IMR-90 (cell line): ENCODE data around the gene MT1X. TPM values are rescaled to one million over a fixed set of nuclear protein-coding genes. Genes with fewer than 3 reads are reported as not detected.
A peak's percentile ranks its signal among the peaks of the same experiment; 100 is the strongest.

ENCODE experiments used
- ATAC-seq: fragments of 200-7000 bp; cut with Tn5 transposase; 2 replicates; pipeline ENCODE4 v1.9.1; 2020; ENCODE audit warnings: low read depth, mild to moderate bottlenecking, moderate library complexity
- BruUV-seq: library from RNA; stranded (reverse); fragments of 400-500 nt; replicated peaks from 2 replicates; lab custom pipeline; 2021; lab: Mats Ljungman, UMichigan
- CTCF ChIA-PET: fragments of 300-600 bp; formaldehyde crosslinking; extraction: SDS; loops from one replicate; lab custom pipeline; 2021; ENCODE audit warnings: antibody characterized with exemption; lab: Yijun Ruan, JAX
- POLR2A ChIA-PET: fragments of 300-600 bp; sonication (Branson Sonifier 250); formaldehyde crosslinking; loops from one replicate; lab custom pipeline; 2022; ENCODE audit warnings: antibody characterized with exemption; ENCODE audit not compliant: unreplicated experiment; lab: Charles Lee
- DNase-seq: peaks from one replicate; pipeline ENCODE4 v3.0.0; 2013
- H2AFZ ChIP-seq: replicated peaks from 2 replicates; pipeline ENCODE3; 2013; ENCODE audit warnings: low read length, mild to moderate bottlenecking; ENCODE audit not compliant: poor library complexity
- H2AK5ac ChIP-seq: 2 replicates; pipeline ENCODE4 v1.6.1; 2013; ENCODE audit warnings: low read depth, low read length, inconsistent platforms
- H2AK9ac ChIP-seq: replicated peaks from 2 replicates; pipeline ENCODE3; 2013; ENCODE audit warnings: mild to moderate bottlenecking, low read depth, low read length, moderate library complexity; ENCODE audit not compliant: poor library complexity
- H2BK120ac ChIP-seq: 2 replicates; pipeline ENCODE4 v1.6.1; 2013; ENCODE audit warnings: low read depth, low read length, inconsistent platforms
- H2BK15ac ChIP-seq: 3 replicates; pipeline ENCODE4 v1.6.1; 2013; ENCODE audit warnings: low read depth, low read length, inconsistent platforms
- H2BK20ac ChIP-seq: 2 replicates; pipeline ENCODE4 v1.6.1; 2013; ENCODE audit warnings: low read depth, mild to moderate bottlenecking, inconsistent platforms, low read length, moderate library complexity
- H2BK5ac ChIP-seq: 2 replicates; pipeline ENCODE4 v1.6.1; 2013; ENCODE audit warnings: mild to moderate bottlenecking, low read depth, low read length, inconsistent platforms; ENCODE audit not compliant: poor library complexity, severe bottlenecking
- H3K14ac ChIP-seq: replicated peaks from 2 replicates; pipeline ENCODE4 v1.6.1; 2013; ENCODE audit warnings: low read depth, low read length, inconsistent platforms
- H3K18ac ChIP-seq: 2 replicates; pipeline ENCODE4 v1.6.1; 2013; ENCODE audit warnings: low read depth, low read length, control low read depth
- H3K23ac ChIP-seq: 2 replicates; pipeline ENCODE4 v1.6.1; 2013; ENCODE audit warnings: low read depth, low read length, inconsistent platforms
- H3K27ac ChIP-seq: 2 replicates; pipeline ENCODE4 v1.5.1; 2013; ENCODE audit warnings: mild to moderate bottlenecking, control low read depth, low read length; ENCODE audit not compliant: insufficient read depth
- H3K27me3 ChIP-seq: 2 replicates; pipeline ENCODE4 v1.6.1; 2013; ENCODE audit warnings: low read length; ENCODE audit not compliant: control insufficient read depth, insufficient read depth
- H3K36me3 ChIP-seq: 2 replicates; pipeline ENCODE4 v1.6.1; 2013; ENCODE audit warnings: low read length, mixed read lengths; ENCODE audit not compliant: control insufficient read depth, insufficient read depth
- H3K4ac ChIP-seq: 2 replicates; pipeline ENCODE4 v1.6.1; 2013; ENCODE audit warnings: low read depth, low read length, inconsistent platforms
- H3K4me1 ChIP-seq: 2 replicates; pipeline ENCODE4 v1.6.1; 2013; ENCODE audit warnings: low read length, mixed read lengths; ENCODE audit not compliant: control insufficient read depth, insufficient read depth
- H3K4me2 ChIP-seq: 2 replicates; pipeline ENCODE4 v1.6.1; 2013; ENCODE audit warnings: low read depth, mild to moderate bottlenecking, control low read depth, low read length, moderate library complexity
- H3K4me3 ChIP-seq: 2 replicates; pipeline ENCODE4 v1.5.1; 2013; ENCODE audit warnings: low read depth, mild to moderate bottlenecking, control low read depth, low read length, moderate library complexity; ENCODE audit not compliant: insufficient read depth
- H3K56ac ChIP-seq: 2 replicates; pipeline ENCODE4 v1.6.1; 2013; ENCODE audit warnings: low read length, inconsistent platforms; ENCODE audit not compliant: insufficient read depth; ENCODE audit errors: extremely low read depth
- H3K79me1 ChIP-seq, 2 experiments: 2 replicates each; pipeline ENCODE4 v1.6.1; 2013; ENCODE audit warnings: low read length in 2 of 2, inconsistent platforms in 1 of 2, low read depth in 1 of 2
- H3K9ac ChIP-seq: 2 replicates; pipeline ENCODE4 v1.6.1; 2013; ENCODE audit warnings: low read depth, low read length, control low read depth
- H3K9me1 ChIP-seq: 2 replicates; pipeline ENCODE4 v1.6.1; 2013; ENCODE audit warnings: low read length, inconsistent platforms; ENCODE audit not compliant: insufficient read depth
- H3K9me3 ChIP-seq: 2 replicates; pipeline ENCODE4 v1.6.1; 2013; ENCODE audit warnings: low read length; ENCODE audit not compliant: control insufficient read depth, insufficient read depth
- H4K20me1 ChIP-seq: 2 replicates; pipeline ENCODE4 v1.6.1; 2013; ENCODE audit warnings: low read length, inconsistent platforms; ENCODE audit not compliant: insufficient read depth
- H4K5ac ChIP-seq: 2 replicates; pipeline ENCODE4 v1.6.1; 2013; ENCODE audit warnings: mild to moderate bottlenecking, low read depth, low read length, control low read depth
- H4K8ac ChIP-seq, 2 experiments: 2 replicates each; pipeline ENCODE4 v1.6.1; 2013; ENCODE audit warnings: low read depth in 2 of 2, low read length in 2 of 2, control low read depth in 1 of 2, inconsistent platforms in 1 of 2
- H4K91ac ChIP-seq: 2 replicates; pipeline ENCODE4 v1.6.1; 2013; ENCODE audit warnings: low read depth, low read length, inconsistent platforms; ENCODE audit not compliant: insufficient read depth
- FOS ChIP-seq: fragments of 150-350 bp; IDR thresholded peaks from 2 replicates; pipeline ENCODE4 v1.6.1; 2016; ENCODE audit warnings: low read depth, low read length
- MAZ ChIP-seq: IDR thresholded peaks from 2 replicates; pipeline ENCODE4 v1.6.1; 2012; ENCODE audit warnings: low read depth, mild to moderate bottlenecking, low read length, improper control_type of control experiment, moderate library complexity, borderline replicate concordance
- MXI1 ChIP-seq: IDR thresholded peaks from 2 replicates; pipeline ENCODE4 v1.6.1; 2012; ENCODE audit warnings: low read depth, mild to moderate bottlenecking, low read length, moderate library complexity, borderline replicate concordance
- RAD21 ChIP-seq: IDR thresholded peaks from 2 replicates; pipeline ENCODE4 v1.6.1; 2012; ENCODE audit warnings: low read length, improper control_type of control experiment
- RFX5 ChIP-seq: IDR thresholded peaks from 2 replicates; pipeline ENCODE4 v1.8.0; 2012; ENCODE audit warnings: low read depth, mild to moderate bottlenecking, low read length, moderate library complexity
- SMC3 ChIP-seq: fragments of 150-350 bp; IDR thresholded peaks from 2 replicates; pipeline ENCODE4 v1.6.1; 2016; ENCODE audit warnings: low read depth, mild to moderate bottlenecking, antibody characterized with exemption, low read length, moderate library complexity
- WGBS, 2 experiments: methylation state at CpG; one replicate each; pipeline versions ENCODE4 v1.1.5 to v1.1.7; 2013; ENCODE audit warnings: missing lambda C conversion rate in 2 of 2; ENCODE audit not compliant: insufficient read length in 1 of 2; ENCODE audit errors: extremely low coverage in 2 of 2; 5-methylcytosine and 5-hydroxymethylcytosine counted together
- dilution Hi-C: fragments of 300-500 bp; cut with HindIII; formaldehyde crosslinking; loops from one replicate; pipeline ENCODE4 v1.14.3; 2018; ENCODE audit warnings: low sequenced_read_pairs; ENCODE audit not compliant: unreplicated experiment
- in situ Hi-C: fragments of 300-500 bp; cut with MboI; formaldehyde crosslinking; loops from 3 replicates; pipeline ENCODE4 v1.14.3; 2019; ENCODE audit warnings: low sequenced_read_pairs, inconsistent platforms, mixed read lengths
- intact Hi-C: fragments of 100-400 bp; cut with micrococcal nuclease; formaldehyde crosslinking; loops from 2 replicates; pipeline ENCODE4 v1.10.0; 2022
- polyA plus RNA-seq, 3 experiments: library from polyadenylated mRNA; depleted of rRNA; stranded (reverse); fragments of >200 nt; gene quantifications; 2 replicates each; pipeline ENCODE4 v1.2.3, GENCODE V29; 2012; ENCODE audit warnings: low replicate concordance in 1 of 3
- total RNA-seq: library from RNA; depleted of rRNA; stranded (reverse); fragments of >200 nt; gene quantifications from 2 replicates; pipeline ENCODE4 v1.2.3, GENCODE V29; 2012
- TF ChIP-seq, protein P1 (sequence below): fragments of 150-350 bp; IDR thresholded peaks from 2 replicates; pipeline ENCODE4 v1.6.1; 2017; ENCODE audit warnings: mild to moderate bottlenecking, antibody characterized with exemption, low read length, low read depth
- TF ChIP-seq, protein P2 (sequence below): fragments of 150-350 bp; IDR thresholded peaks from 2 replicates; pipeline ENCODE4 v1.6.1; 2016; ENCODE audit warnings: low read depth, mild to moderate bottlenecking, low read length, moderate library complexity, borderline replicate concordance
- TF ChIP-seq, protein P3 (sequence below): conservative IDR thresholded peaks from 2 replicates; pipeline ENCODE4 v1.5.1; 2012; ENCODE audit warnings: mild to moderate bottlenecking, low read depth, low read length, improper control_type of control experiment

MT1X gene
- total and polyA plus RNA-seq, 2 of the 4 experiments (the other 2 are of a cell fraction): 5.6 to 170 TPM

DNA sequence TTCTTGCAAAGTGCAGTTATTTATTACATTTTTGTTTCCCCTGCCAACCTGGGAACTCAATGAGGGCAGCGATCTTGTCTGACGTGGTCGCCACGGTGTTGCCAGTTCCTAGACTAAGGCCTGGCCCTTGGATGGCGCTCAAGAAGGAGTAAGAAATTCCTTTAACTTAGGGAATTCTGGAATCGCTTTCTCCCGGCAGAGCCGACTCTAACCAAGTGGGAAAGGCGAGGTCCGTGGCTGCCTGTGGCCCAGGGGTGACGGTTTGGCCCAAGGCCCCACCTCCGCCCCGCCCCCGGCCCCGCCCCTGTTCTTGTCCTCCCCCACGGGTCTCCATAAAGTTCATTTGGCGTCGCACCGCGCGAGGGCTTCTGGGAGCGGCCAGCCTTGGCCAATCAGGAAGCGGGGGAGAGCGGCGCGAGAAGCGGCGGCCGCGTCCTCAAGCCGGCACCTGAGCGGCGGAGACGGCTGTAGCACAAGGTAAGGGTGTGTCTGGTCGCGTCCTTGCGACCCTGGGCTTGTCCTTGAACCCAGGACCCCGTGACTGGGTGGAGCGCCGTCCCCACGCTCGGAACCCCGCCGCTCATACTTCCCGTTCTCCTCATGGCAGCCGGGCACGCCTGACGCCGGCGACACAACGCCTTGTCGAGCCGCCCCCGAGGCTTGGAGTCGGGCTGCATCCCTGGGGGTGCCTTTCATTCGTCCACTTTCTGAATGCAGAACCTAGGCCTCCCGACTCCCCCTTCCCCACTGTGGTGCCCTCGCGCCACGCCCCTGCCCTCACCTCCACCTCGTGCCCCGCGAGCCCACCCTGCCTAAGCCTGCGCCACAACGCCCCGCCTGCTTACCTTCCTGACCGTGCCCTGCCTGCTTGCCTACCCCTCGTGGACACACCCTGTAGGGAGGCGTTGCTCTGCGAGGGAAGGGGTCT is 47.7 kb downstream of the MT1X start, which contains the start of gene NUP93 (continued):
- TF ChIP-seq, protein P1, sequence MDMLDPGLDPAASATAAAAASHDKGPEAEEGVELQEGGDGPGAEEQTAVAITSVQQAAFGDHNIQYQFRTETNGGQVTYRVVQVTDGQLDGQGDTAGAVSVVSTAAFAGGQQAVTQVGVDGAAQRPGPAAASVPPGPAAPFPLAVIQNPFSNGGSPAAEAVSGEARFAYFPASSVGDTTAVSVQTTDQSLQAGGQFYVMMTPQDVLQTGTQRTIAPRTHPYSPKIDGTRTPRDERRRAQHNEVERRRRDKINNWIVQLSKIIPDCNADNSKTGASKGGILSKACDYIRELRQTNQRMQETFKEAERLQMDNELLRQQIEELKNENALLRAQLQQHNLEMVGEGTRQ: no peak; the same call in 1 of the 2 replicates
- peak; percentile 87; the same call in 1 of the 2 replicates for TF ChIP-seq MXI1
- TF ChIP-seq MAZ: peak; percentile 80; the same call in 1 of the 2 replicates

DNA sequence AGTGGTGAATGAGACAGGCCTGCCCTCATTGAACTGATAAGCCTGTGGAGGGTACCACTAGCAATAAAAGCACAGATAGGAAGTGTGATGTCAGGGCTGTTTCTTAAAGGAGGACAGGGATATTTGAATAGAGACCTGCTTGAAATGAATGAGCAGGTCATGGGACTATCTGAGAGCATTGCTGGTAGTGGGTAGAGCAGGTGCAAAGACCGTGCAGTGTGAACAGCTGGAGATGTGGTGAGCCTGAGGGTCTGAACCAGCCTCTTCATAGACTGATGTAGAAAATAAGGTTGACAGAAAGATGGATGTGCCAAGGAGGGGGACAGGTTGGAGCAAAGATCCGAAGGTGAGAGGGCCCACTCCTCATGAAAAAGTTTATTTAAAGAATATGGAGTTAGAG is 50.1 kb downstream of the MT1X start:
- no peaks in the 10 kb centered on the region for H3K27me3 ChIP-seq
- H3K23ac ChIP-seq: no peak overlapping the region
- H2BK5ac ChIP-seq: no peak overlapping the region
- in situ Hi-C loops: no loop called here
- H3K36me3 ChIP-seq: peaks cover 2% of the 10 kb centered on the region; the same call in 1 of the 2 replicates
- peaks cover 49 to 84% of the 10 kb centered on the region in 2 experiments for H3K79me1 ChIP-seq
- H3K18ac ChIP-seq: no peak overlapping the region
- dilution Hi-C loops: no loop called here
- H2BK20ac ChIP-seq: no peak overlapping the region
- WGBS, 2 experiments: no CpG with 5 or more reads among the region's 2 CpGs
- DNase-seq (no peak), ATAC-seq (no peak)
- no peak overlapping the region for H3K14ac ChIP-seq
- H3K4ac ChIP-seq: no peak overlapping the region
- no peak overlapping the region for H3K56ac ChIP-seq
- no peak overlapping the region for H2AK9ac ChIP-seq
- H2BK120ac ChIP-seq: no peak overlapping the region
- no peak overlapping the region for H3K4me3 ChIP-seq
- H3K4me2 ChIP-seq: no peak overlapping the region
- H4K20me1 ChIP-seq: peaks cover 9% of the 10 kb centered on the region
- intact Hi-C loops: no loop called here
- BruUV-seq: no TSS peak
- H3K27ac ChIP-seq: no peak overlapping the region
- 0 out of 2 replicates have a peak, but pooled peaks cover 1% of the 10 kb centered on the region for H3K4me1 ChIP-seq
- H2AFZ ChIP-seq: no peak overlapping the region
- no peak overlapping the region for H4K91ac ChIP-seq
- no peaks in the 10 kb centered on the region for H3K9me3 ChIP-seq
- H4K8ac ChIP-seq: no peak overlapping the region
- H2BK15ac ChIP-seq: no peak overlapping the region
- POLR2A ChIA-PET: no interaction called here
- CTCF ChIA-PET: no interaction called here
- H4K5ac ChIP-seq: no peak overlapping the region
- peaks cover 8% of the 10 kb centered on the region for H3K9me1 ChIP-seq
- H3K9ac ChIP-seq: no peak overlapping the region
- H2AK5ac ChIP-seq: no peak overlapping the region
- TF ChIP-seq RFX5: no peak
- TF ChIP-seq, protein P2, sequence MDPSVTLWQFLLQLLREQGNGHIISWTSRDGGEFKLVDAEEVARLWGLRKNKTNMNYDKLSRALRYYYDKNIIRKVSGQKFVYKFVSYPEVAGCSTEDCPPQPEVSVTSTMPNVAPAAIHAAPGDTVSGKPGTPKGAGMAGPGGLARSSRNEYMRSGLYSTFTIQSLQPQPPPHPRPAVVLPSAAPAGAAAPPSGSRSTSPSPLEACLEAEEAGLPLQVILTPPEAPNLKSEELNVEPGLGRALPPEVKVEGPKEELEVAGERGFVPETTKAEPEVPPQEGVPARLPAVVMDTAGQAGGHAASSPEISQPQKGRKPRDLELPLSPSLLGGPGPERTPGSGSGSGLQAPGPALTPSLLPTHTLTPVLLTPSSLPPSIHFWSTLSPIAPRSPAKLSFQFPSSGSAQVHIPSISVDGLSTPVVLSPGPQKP: no peak
- no peak for TF ChIP-seq FOS
- TF ChIP-seq, protein P3, sequence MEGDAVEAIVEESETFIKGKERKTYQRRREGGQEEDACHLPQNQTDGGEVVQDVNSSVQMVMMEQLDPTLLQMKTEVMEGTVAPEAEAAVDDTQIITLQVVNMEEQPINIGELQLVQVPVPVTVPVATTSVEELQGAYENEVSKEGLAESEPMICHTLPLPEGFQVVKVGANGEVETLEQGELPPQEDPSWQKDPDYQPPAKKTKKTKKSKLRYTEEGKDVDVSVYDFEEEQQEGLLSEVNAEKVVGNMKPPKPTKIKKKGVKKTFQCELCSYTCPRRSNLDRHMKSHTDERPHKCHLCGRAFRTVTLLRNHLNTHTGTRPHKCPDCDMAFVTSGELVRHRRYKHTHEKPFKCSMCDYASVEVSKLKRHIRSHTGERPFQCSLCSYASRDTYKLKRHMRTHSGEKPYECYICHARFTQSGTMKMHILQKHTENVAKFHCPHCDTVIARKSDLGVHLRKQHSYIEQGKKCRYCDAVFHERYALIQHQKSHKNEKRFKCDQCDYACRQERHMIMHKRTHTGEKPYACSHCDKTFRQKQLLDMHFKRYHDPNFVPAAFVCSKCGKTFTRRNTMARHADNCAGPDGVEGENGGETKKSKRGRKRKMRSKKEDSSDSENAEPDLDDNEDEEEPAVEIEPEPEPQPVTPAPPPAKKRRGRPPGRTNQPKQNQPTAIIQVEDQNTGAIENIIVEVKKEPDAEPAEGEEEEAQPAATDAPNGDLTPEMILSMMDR: no peak
- TF ChIP-seq SMC3: no peak
- TF ChIP-seq MAZ: no peak
- TF ChIP-seq, protein P1: no peak
- no peak for TF ChIP-seq RAD21
